ENCODE results near the gene CCDC150.

- no peak for TF ChIP-seq CTCF (IDR thresholded peaks at IDR 0.05; ENCODE audit: insufficient read depth, low read depth, low read length)
- TF ChIP-seq EZH2 (IDR thresholded peaks at IDR 0.05; ENCODE audit: insufficient read depth, low read length): no peak
Measured at GRCh38 chr2:196592911-196593881, 46.3 kb upstream of the CCDC150 start, which contains the start of gene HECW2.
